Spleen (tissue), 7 donors: ENCODE data around the gene TRPM5.

Experiments
- POLR2A ChIP-seq, 3 donors: fragments of 450-650 bp; IDR thresholded peaks; one replicate each; pipeline ENCODE4 v1.5.1; 2017; ENCODE audit warnings: antibody characterized with exemption in 3 of 3, mild to moderate bottlenecking in 1 of 3
- POLR2AphosphoS5 ChIP-seq, 3 donors: sonication (generic); formaldehyde crosslinking; IDR thresholded peaks; one replicate each; pipeline ENCODE4 v1.5.1; 2017; ENCODE audit warnings: antibody characterized with exemption in 3 of 3
- TF ChIP-seq, protein P1 (sequence below), 11 experiments: fragments of 200-600 bp in 7 of 11; fragments of 450-650 bp in 4 of 11; sonication (generic) in 4 of 11; IDR thresholded peaks in 8 of 11; conservative IDR thresholded peaks in 3 of 11; 1 replicate in 7 of 11; 2 replicates in 4 of 11; pipeline versions ENCODE4 v1.4.0 to v1.8.0; 2016 to 2021; ENCODE audit warnings: antibody characterized with exemption in 11 of 11, inconsistent platforms in 4 of 11, mild to moderate bottlenecking in 1 of 11
- donor health status: DM: no; HTN: no; CAD: no; lungs with moderate emphysema.
- donor health status: DM: no; HTN: no; CAD: no.
- donor health status: DM: no; HTN: no; CAD: no.

DNA sequence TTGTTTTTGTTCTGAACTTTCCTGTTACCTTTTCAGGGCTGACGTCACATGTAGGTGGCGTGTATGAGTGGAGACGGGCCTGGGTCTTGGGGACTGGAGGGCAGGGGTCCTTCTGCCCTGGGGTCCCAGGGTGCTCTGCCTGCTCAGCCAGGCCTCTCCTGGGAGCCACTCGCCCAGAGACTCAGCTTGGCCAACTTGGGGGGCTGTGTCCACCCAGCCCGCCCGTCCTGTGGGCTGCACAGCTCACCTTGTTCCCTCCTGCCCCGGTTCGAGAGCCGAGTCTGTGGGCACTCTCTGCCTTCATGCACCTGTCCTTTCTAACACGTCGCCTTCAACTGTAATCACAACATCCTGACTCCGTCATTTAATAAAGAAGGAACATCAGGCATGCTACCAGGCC lies 47.3 kb downstream of the TRPM5 start:
- TF ChIP-seq, protein P1, sequence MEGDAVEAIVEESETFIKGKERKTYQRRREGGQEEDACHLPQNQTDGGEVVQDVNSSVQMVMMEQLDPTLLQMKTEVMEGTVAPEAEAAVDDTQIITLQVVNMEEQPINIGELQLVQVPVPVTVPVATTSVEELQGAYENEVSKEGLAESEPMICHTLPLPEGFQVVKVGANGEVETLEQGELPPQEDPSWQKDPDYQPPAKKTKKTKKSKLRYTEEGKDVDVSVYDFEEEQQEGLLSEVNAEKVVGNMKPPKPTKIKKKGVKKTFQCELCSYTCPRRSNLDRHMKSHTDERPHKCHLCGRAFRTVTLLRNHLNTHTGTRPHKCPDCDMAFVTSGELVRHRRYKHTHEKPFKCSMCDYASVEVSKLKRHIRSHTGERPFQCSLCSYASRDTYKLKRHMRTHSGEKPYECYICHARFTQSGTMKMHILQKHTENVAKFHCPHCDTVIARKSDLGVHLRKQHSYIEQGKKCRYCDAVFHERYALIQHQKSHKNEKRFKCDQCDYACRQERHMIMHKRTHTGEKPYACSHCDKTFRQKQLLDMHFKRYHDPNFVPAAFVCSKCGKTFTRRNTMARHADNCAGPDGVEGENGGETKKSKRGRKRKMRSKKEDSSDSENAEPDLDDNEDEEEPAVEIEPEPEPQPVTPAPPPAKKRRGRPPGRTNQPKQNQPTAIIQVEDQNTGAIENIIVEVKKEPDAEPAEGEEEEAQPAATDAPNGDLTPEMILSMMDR (IDR thresholded peaks at IDR 0.05 in 8 of 11, conservative IDR thresholded peaks at IDR 0.05 in 3 of 11) = no peak
- peak in 1 of 3 donors; percentile 38 for TF ChIP-seq POLR2AphosphoS5 (IDR thresholded peaks at IDR 0.05)
- no peak for TF ChIP-seq POLR2A (IDR thresholded peaks at IDR 0.05)
